Activated CD4-positive, alpha-beta T cell treated with anti-CD3 and anti-CD28 coated beads, Interleukin-2, amount 50 U/mL, for 16 hours (primary cell): Measurements from ENCODE around the gene DTD2.
"Not testable (repeated sequence)": the region's sequence is repeated elsewhere in the genome, so short reads cannot be mapped to it uniquely, and the experiment has no call there.

ENCODE experiments used
- DNase-seq: peaks from one replicate; pipeline ENCODE4 v3.0.0-alpha.2; 2020

The DTD2 gene

GRCh38 chr14:31441273-31442111 is 15.8 kb downstream of the DTD2 start:
- DNase-seq = no peak

GRCh38 chr14:31440280-31440679 is 17.0 kb downstream of the DTD2 start:
- no peak for DNase-seq

- no peak for DNase-seq
Observed at GRCh38 chr14:31439561-31439960, 17.7 kb downstream of the DTD2 start.

- not testable (repeated sequence) for DNase-seq
Observed at GRCh38 chr14:31437045-31437691, 20.1 kb downstream of the DTD2 start.

- no peak for DNase-seq
Observed at GRCh38 chr14:31435276-31435675, 22.0 kb downstream of the DTD2 start.

- no peak for DNase-seq
Observed at GRCh38 chr14:31430634-31431264, 26.6 kb downstream of the DTD2 start.

GRCh38 chr14:31429791-31430190 is 27.5 kb downstream of the DTD2 start:
- DNase-seq = no peak

- DNase-seq = no peak
Observed at GRCh38 chr14:31428011-31428410, 29.3 kb downstream of the DTD2 start.

- no peak for DNase-seq
Observed at GRCh38 chr14:31426663-31427062, 30.6 kb downstream of the DTD2 start.

GRCh38 chr14:31425905-31426304 is 31.4 kb downstream of the DTD2 start:
- no peak for DNase-seq

GRCh38 chr14:31421200-31421599 is 36.1 kb downstream of the DTD2 start:
- DNase-seq = no peak

- DNase-seq = peak; percentile 93
Observed at GRCh38 chr14:31420319-31421111, 36.8 kb downstream of the DTD2 start, which contains the start of gene HEATR5A. Gene HEATR5A (minus strand): TSS chr14:31420550. CDS start chr14:31402975, 17,575 bp downstream.

- no peak for DNase-seq
Observed at GRCh38 chr14:31419967-31420318, 37.4 kb downstream of the DTD2 start.

GRCh38 chr14:31419179-31419966 is 37.9 kb downstream of the DTD2 start:
- no peak for DNase-seq

- no peak for DNase-seq
Observed at GRCh38 chr14:31418440-31418839, 38.9 kb downstream of the DTD2 start.

GRCh38 chr14:31414190-31414833 is 43.0 kb downstream of the DTD2 start:
- DNase-seq = no peak

- no peak for DNase-seq
Observed at GRCh38 chr14:31411218-31411727, 46.0 kb downstream of the DTD2 start.

- DNase-seq = no peak
Observed at GRCh38 chr14:31410048-31410650, 47.2 kb downstream of the DTD2 start.

GRCh38 chr14:31408421-31408820 is 48.9 kb downstream of the DTD2 start:
- DNase-seq = no peak

GRCh38 chr14:31405599-31406232 is 51.6 kb downstream of the DTD2 start:
- no peak for DNase-seq

GRCh38 chr14:31405106-31405505 is 52.2 kb downstream of the DTD2 start:
- DNase-seq = no peak
